Liver (tissue), 2 donors: Measurements from ENCODE around the gene SNX3.

ENCODE experiments used
- TAF1 ChIP-seq: conservative IDR thresholded peaks from 2 replicates; pipeline ENCODE4 v1.6.1; 2016; ENCODE audit warnings: antibody characterized with exemption, mild to moderate bottlenecking
- TF ChIP-seq, protein P1 (sequence below): IDR thresholded peaks from 2 replicates; pipeline ENCODE4 v1.6.1; 2016; ENCODE audit warnings: antibody characterized with exemption, mild to moderate bottlenecking
- donor health status: healthy.

DNA sequence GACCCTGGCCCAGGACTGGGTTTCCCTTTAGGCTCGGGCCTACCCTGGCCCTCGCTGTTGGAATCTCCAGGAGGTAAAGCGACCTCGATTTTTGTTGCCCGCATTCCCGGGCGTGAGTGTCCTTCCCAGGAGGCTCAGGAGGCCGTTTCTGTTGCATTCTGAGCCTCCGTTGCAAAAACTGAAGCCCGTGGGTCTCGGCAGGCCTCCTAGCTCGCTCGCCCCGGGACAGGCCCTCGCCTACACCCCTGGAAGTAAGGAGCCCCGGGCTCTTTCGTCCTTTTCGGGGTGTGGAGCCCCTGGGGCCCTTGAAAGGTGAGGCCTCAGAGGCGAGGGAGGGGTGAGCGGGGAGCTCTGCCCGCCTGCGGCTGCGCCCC, 92.8 kb downstream of the SNX3 start:
- TF ChIP-seq, protein P1, sequence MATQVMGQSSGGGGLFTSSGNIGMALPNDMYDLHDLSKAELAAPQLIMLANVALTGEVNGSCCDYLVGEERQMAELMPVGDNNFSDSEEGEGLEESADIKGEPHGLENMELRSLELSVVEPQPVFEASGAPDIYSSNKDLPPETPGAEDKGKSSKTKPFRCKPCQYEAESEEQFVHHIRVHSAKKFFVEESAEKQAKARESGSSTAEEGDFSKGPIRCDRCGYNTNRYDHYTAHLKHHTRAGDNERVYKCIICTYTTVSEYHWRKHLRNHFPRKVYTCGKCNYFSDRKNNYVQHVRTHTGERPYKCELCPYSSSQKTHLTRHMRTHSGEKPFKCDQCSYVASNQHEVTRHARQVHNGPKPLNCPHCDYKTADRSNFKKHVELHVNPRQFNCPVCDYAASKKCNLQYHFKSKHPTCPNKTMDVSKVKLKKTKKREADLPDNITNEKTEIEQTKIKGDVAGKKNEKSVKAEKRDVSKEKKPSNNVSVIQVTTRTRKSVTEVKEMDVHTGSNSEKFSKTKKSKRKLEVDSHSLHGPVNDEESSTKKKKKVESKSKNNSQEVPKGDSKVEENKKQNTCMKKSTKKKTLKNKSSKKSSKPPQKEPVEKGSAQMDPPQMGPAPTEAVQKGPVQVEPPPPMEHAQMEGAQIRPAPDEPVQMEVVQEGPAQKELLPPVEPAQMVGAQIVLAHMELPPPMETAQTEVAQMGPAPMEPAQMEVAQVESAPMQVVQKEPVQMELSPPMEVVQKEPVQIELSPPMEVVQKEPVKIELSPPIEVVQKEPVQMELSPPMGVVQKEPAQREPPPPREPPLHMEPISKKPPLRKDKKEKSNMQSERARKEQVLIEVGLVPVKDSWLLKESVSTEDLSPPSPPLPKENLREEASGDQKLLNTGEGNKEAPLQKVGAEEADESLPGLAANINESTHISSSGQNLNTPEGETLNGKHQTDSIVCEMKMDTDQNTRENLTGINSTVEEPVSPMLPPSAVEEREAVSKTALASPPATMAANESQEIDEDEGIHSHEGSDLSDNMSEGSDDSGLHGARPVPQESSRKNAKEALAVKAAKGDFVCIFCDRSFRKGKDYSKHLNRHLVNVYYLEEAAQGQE, result no peak
- no peak for TF ChIP-seq TAF1
